ENCODE data around the gene TXN.

DNA sequence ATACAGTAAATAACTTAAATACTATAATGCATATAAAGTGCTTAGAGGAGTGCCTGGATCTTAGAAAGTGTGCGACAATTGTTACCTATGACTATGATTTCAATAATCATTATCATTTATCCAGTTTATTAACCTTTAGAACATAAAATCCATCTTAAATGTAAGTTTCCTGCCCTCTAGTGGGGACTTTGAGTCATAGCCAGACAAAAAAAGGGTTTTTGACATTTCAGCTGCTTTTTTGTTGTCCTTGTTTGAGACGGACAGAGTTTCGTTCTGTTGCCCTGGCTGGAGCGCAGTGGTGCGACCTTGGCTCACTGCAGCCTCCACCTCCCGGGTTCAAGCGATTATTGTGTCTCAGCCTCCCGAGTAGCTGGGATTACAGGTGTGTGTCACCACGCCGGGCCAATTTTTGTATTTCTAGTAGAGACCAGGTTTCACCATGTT, 38.6 kb downstream of the TXN start:
- TF ChIP-seq, protein P1, sequence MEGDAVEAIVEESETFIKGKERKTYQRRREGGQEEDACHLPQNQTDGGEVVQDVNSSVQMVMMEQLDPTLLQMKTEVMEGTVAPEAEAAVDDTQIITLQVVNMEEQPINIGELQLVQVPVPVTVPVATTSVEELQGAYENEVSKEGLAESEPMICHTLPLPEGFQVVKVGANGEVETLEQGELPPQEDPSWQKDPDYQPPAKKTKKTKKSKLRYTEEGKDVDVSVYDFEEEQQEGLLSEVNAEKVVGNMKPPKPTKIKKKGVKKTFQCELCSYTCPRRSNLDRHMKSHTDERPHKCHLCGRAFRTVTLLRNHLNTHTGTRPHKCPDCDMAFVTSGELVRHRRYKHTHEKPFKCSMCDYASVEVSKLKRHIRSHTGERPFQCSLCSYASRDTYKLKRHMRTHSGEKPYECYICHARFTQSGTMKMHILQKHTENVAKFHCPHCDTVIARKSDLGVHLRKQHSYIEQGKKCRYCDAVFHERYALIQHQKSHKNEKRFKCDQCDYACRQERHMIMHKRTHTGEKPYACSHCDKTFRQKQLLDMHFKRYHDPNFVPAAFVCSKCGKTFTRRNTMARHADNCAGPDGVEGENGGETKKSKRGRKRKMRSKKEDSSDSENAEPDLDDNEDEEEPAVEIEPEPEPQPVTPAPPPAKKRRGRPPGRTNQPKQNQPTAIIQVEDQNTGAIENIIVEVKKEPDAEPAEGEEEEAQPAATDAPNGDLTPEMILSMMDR (IDR thresholded peaks at IDR 0.05), result peak; percentile 69 to 89 (median 81)
- TF ChIP-seq POLR2A (IDR thresholded peaks at IDR 0.05), result no peak
